ENCODE results near the gene ATXN1.

The ATXN1 gene

GRCh38 chr6:16600701-16601100 lies 160.6 kb downstream of the ATXN1 start:
- no peak for DNase-seq

DNA sequence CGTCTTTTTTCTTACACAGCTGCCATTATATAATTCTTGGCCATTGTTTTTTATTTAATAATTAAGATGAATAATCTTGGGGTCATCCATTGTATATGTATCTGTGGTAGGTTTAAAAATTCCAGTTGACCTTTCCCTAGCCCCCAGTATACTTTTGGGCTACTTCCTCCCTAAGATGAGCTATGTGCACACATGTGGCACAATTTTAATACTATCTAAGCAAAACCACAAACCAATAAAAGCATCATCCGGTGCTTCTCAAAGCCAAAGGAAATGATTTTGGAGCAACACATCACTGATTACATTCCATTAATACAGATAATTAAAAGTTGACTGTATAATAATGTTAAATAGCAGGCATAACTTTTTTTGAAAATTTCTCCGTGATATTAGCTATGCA lies 161.2 kb downstream of the ATXN1 start:
- DNase-seq, result no peak

GRCh38 chr6:16596616-16597331 lies 164.5 kb downstream of the ATXN1 start:
- no peak for DNase-seq

- no peak for DNase-seq
Measured at GRCh38 chr6:16595514-16596120, 165.6 kb downstream of the ATXN1 start.

DNA sequence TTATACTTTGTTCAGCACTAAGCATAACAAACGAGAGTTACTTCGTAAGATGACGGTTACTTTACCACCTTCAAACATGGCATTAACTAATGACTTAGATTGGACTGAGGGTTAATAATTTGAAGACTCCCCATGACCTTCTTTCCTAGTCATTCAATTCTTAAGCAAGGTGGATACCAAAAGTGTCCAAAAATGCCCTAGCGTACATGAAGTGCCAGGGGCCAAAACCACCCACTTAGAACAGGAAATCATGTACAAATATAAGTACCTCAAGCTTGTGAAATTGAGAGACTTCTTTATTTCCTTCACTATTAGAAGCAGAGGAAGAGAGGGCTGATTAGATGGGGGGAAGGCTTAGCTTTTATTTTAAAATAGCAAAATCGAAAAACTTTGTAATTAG lies 166.4 kb downstream of the ATXN1 start:
- DNase-seq, result no peak

- DNase-seq, result no peak
Measured at GRCh38 chr6:16592223-16592911, 168.9 kb downstream of the ATXN1 start.

DNA sequence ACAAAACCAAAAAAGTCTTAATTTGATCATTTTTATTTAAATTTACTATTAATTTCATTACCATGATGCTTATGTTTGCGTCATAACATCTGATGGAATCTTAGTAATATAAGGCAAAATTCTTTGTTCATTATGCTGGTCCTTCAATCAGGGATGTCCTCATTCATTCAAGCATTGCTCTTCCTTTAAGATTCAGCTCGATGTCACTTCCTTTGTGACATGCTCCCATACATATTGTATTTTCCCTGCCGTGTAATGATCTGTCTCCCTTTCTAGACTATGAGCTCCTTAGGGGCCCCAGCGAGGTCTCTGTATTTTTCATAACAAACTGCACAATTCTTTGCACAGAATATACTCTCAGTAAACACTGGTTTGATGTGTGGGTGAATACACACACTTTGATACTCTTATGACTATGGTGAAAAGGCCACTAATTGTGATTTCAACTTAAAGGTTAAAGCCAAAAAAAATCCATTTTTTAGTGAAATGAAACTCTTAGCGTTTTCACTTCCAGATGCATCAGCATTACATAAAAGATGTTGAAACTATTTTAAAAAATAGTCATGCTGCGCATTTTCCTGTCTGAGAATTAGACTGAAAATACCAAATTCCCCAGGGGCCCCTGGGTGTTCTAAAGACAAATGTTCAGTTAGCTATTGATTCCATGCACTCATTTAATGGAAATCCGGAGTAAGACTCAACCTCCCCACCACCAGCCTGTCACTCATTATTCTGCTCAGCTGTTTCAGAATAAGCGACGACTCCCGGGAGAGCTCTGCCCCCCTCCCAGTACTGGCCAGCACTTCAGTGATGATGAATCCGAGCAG lies 169.7 kb downstream of the ATXN1 start:
- DNase-seq, result no peak

DNA sequence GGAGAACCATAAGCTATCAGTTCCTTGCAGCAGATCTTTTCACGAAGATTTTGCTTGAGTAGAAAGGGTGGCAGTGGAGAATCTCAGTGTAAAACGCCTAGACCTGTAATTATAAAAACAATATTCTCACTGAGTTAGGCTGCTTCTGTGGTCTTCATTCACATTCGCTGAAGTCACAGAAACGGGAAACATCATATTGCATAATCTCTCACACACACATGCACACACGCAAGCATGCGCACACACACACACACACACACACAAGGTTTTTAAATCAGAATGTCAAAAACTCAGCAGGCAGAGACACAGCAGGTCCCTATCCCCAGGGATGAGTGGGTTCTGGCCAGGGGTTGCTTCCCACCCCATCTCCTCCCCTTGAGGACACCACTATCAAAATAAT lies 175.5 kb downstream of the ATXN1 start:
- no peak for DNase-seq

- DNase-seq, result no peak
Measured at GRCh38 chr6:16583144-16583762, 178.0 kb downstream of the ATXN1 start.

- no peak for DNase-seq
Measured at GRCh38 chr6:16582446-16583143, 178.7 kb downstream of the ATXN1 start.

GRCh38 chr6:16578695-16579285 lies 182.5 kb downstream of the ATXN1 start:
- no peak for DNase-seq

DNA sequence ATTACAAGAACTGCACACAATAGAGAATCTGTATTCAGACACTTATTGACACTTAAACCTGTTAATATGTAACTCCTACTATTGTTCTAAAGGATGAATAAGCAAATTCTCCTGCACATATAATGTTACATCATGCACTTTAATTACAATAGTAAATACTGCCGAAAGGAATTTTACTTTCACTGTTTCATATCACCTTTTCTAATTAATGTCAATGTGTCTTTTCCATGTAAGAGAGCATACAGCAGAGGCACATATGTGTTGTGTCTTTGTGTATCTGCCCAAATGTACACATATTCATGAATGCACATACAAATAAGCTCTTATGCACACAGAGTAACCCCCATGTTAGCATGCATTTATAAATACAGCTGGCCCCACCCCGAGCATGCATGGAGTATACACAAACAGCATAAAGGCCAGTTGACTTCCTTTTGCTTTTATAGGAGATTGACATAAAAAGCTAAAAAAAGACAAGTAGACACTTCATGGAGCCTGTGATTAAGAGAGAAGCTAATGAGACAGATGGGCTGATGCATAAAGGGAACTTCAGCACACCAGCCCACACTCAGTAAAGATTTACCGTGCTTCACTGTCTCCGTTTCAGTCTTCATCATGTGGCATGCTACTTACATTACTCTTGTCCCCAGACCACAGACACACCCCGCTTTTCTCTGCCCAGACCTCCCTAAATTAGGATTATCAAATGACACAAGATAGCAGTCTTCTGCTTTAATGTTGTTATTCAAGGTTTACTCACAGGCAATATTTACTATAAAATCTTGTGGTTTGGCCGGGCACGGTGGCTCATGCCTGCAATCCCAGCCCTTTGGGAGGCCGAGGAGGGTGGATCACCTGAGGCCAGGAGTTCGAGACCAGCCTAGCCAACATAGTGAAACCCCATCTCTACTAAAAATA lies 184.6 kb downstream of the ATXN1 start:
- no peak for DNase-seq

GRCh38 chr6:16575655-16576054 lies 185.6 kb downstream of the ATXN1 start:
- DNase-seq, result no peak

GRCh38 chr6:16572943-16573342 lies 188.3 kb downstream of the ATXN1 start:
- no peak for DNase-seq

GRCh38 chr6:16572317-16572716 lies 188.9 kb downstream of the ATXN1 start:
- no peak for DNase-seq

DNA sequence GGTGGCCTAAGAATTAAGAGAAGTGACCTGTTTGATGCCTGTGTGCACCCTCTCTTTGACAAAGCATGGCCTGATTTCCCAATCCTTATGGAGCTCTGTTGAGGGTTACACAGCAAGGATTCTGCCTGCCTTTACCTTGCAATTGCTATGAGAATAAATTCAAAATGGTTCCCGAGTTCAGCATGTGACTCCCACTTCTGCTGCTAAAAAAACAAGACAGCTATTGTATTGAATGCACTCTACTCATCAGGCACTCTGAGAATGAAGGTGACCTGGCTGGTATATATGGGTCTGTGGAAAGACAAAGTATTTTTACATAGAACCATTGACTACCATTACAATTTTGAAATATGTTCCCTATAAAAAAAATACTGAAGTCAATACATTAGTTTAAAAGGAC lies 190.3 kb downstream of the ATXN1 start:
- no peak for DNase-seq

- DNase-seq, result no peak
Measured at GRCh38 chr6:16570221-16570553, 191.1 kb downstream of the ATXN1 start.

DNA sequence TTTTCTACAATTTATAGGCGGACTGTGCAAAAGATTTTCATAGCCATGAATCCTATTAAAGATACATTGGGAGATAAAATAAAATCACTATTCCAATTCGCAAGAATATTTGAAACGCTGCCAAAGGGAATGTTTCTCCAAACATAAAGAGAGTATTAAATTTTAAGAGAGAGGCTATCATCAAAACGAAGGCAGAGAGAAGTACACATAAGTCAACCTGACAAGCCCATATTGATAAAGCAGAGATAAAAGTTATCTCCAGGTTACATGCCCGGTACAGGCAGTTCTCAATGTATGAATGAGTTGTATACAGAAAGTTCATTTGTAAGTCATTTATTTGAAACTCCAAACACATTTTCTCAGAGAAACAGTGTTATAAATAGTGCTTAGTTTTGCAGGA lies 193.1 kb downstream of the ATXN1 start:
- no peak for DNase-seq

GRCh38 chr6:16567071-16567470 lies 194.2 kb downstream of the ATXN1 start:
- DNase-seq, result no peak

GRCh38 chr6:16564436-16564835 lies 196.8 kb downstream of the ATXN1 start:
- DNase-seq, result no peak
